Esophagus squamous epithelium (tissue), 5 donors: ENCODE data around the gene FOXO3. TPM values are rescaled to one million over a fixed set of nuclear protein-coding genes. Genes with fewer than 3 reads are reported as not detected.

ENCODE experiments used
- DNase-seq: peaks from one replicate; lab custom pipeline; 2025; lab: John Stamatoyannopoulos, UW
- H3K27ac ChIP-seq, 4 donors: fragments of 200-600 bp; sonication (generic); one replicate each; pipeline ENCODE4 v1.5.1; 2016 to 2019; ENCODE audit warnings: mild to moderate bottlenecking in 1 of 4
- H3K27me3 ChIP-seq, 4 donors: fragments of 200-600 bp; sonication (generic); 1 replicate in 3 of 4; 2 replicates in 1 of 4; pipeline versions ENCODE4 v1.5.1 to v1.6.0; 2017 to 2021; ENCODE audit warnings: antibody characterized with exemption in 1 of 4
- H3K36me3 ChIP-seq, 3 donors: fragments of 200-600 bp; sonication (generic); one replicate each; pipeline ENCODE4 v1.5.1; 2016 to 2019
- H3K4me1 ChIP-seq, 3 donors: fragments of 200-600 bp; sonication (generic); one replicate each; pipeline ENCODE4 v1.5.1; 2017 to 2019
- H3K4me3 ChIP-seq, 4 donors: fragments of 200-600 bp; sonication (generic); 1 replicate in 3 of 4; 2 replicates in 1 of 4; pipeline ENCODE4 v1.5.1; 2016 to 2019; ENCODE audit warnings: mild to moderate bottlenecking in 2 of 4, moderate library complexity in 1 of 4
- H3K9me3 ChIP-seq, 3 donors: fragments of 200-600 bp; sonication (generic); one replicate each; pipeline ENCODE4 v1.5.1; 2016 to 2019
- CTCF ChIP-seq, 6 experiments: fragments of 450-650 bp in 4 of 6; fragments of 200-600 bp in 2 of 6; sonication (generic) in 2 of 6; IDR thresholded peaks; one replicate each; pipeline ENCODE4 v1.5.1; 2016 to 2019; ENCODE audit warnings: antibody characterized with exemption in 6 of 6, mild to moderate bottlenecking in 4 of 6, moderate library complexity in 4 of 6
- POLR2A ChIP-seq, 4 donors: fragments of 450-650 bp; IDR thresholded peaks; one replicate each; pipeline ENCODE4 v1.6.1; 2017; ENCODE audit warnings: antibody characterized with exemption in 4 of 4, mild to moderate bottlenecking in 4 of 4, moderate library complexity in 3 of 4
- WGBS, 2 donors: methylation state at CpG; one replicate each; pipeline ENCODE4 v1.1.5; 2018; 5-methylcytosine and 5-hydroxymethylcytosine counted together
- intact Hi-C: fragments of 100-400 bp; cut with DNase I; formaldehyde crosslinking; loops from one replicate; pipeline ENCODE4 v1.15.0; 2022
- total RNA-seq, 4 donors: library from RNA; depleted of rRNA; stranded (reverse); fragments of >200 nt; gene quantifications; one replicate each; pipeline ENCODE4 v1.1.0, GENCODE V29; 2016
- donor health status: DM: yes; HTN: yes; CAD: no.

The FOXO3 gene
- total RNA-seq, 4 donors from 2014 or later: 30.3 to 80.7 (median 34.3) TPM

DNA sequence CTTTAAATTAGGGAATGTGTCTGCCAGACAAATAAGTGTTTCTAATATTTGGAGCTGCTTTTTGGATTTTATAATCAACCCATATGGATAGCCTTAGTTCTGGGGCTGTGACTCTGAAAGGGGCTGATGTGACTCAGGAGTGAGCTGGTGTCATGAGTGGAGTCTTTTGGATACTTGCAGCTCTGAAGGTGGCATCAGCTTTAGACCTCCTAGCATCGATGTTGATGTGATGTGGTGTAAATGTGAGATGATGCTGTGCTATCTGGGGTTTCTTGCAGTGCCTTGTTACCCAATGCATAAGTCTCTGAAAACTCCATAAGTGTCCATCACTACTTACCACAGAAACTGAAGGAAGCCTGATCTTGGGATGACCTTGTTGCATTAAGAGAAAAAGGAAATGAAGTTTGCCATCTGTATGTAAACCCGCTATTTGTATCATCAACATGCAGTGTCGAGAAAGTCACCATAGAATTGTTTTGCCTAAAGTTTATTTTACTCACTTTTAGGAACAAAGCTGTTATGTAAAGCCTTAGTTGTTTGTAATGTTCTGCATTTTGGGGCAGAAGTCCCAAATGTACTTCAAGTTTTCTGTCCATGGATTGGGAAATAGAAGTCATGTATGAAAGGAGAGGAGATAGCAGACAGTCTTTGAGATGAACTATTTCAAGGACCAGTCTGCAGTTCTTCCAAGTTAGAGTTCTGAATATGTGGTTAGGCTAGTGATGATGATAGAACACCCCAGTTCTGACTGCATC lies 8.0 kb downstream of the FOXO3 start:
- DNase-seq: no peak
- Histone ChIP-seq H3K36me3 (peaks cover 4 to 75% (median 16%) of the 10 kb centered on the region in 3 donors), H3K4me3 (no peak overlapping the region), H3K4me1 (peaks cover 25 to 94% (median 36%) of the 10 kb centered on the region in 3 donors), H3K27ac (peak overlapping the region in 3 of 4 donors; percentile 23 to 98 (median 44)), H3K27me3 (no peaks in the 10 kb centered on the region), H3K9me3 (no peaks in the 10 kb centered on the region)
- intact Hi-C loops: loop anchor here (10.0 kb wide), 1 partner anchor 86 kb away; no protein-coding TSS in a partner anchor
- 70 to 79% methylated on average over 3 of the region's 3 CpGs for WGBS, 2 donors
- TF ChIP-seq CTCF (IDR thresholded peaks at IDR 0.05) (no peak), POLR2A (IDR thresholded peaks at IDR 0.05) (no peak)

- Histone ChIP-seq H3K27me3 (no peaks in the 10 kb centered on the region), H3K4me3 (no peak overlapping the region), H3K4me1 (peaks cover 27 to 94% (median 37%) of the 10 kb centered on the region in 3 donors), H3K9me3 (no peaks in the 10 kb centered on the region), H3K27ac (no peak overlapping the region), H3K36me3 (peaks cover 4 to 77% (median 16%) of the 10 kb centered on the region in 3 donors)
- TF ChIP-seq CTCF (IDR thresholded peaks at IDR 0.05) (no peak), POLR2A (IDR thresholded peaks at IDR 0.05) (no peak)
- WGBS, 2 donors: 100% methylated on average over 1 of the region's 1 CpG; no CpG with 5 or more reads in 1 of the 2 donors
- no peak for DNase-seq
- intact Hi-C loops: no loop called here
These were observed 9.8 kb downstream of the FOXO3 start for GRCh38 chr6:108570517-108570916.

- no peaks in the 10 kb centered on the region for H3K27me3 ChIP-seq
- peaks cover 0 to 53% (median 11%) of the 10 kb centered on the region in 3 donors for H3K36me3 ChIP-seq
- H3K4me1 ChIP-seq: peaks cover 28 to 94% (median 33%) of the 10 kb centered on the region in 3 donors
- intact Hi-C loops: no loop called here
- 35 to 43% methylated on average over 4 of the region's 4 CpGs for WGBS, 2 donors
- TF ChIP-seq CTCF (IDR thresholded peaks at IDR 0.05) (no peak), POLR2A (IDR thresholded peaks at IDR 0.05) (no peak)
- DNase-seq: no peak
- H3K27ac ChIP-seq: peak overlapping the region in 3 of 4 donors; percentile 5 to 44 (median 43)
- H3K9me3 ChIP-seq: no peaks in the 10 kb centered on the region
- peak overlapping the region in 1 of 4 donors; percentile 5 for H3K4me3 ChIP-seq
These were observed 13.9 kb downstream of the FOXO3 start for GRCh38 chr6:108574457-108575141.

DNA sequence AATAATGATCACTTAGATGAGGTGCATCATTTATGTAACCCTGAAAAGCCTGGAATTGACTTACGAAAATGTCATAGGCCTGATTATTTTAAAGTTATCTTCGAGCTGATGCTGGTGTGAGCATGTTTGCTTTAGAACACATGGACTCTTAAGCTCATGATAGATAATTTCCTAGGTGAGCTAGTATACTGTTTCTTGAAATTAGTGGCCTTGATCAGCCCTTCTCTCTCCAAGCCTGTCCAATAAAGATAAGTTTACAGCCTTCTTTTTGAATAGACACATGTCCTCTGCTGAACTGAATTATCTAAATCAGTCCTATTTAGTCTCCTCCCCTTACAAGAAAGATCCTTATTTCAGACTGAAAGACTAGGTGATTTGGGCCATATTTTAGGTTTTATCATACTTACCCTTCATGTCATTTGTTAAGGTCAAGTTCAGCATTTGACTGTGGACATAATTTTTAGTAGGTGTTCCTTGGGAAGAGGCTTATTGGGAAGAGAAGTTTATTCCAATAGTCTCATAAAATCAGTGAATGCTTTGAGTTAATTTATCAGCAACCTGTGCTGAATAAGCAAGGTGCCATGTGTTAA lies 15.3 kb downstream of the FOXO3 start:
- peaks cover 0 to 39% (median 2%) of the 10 kb centered on the region in 3 donors for H3K36me3 ChIP-seq
- H3K4me3 ChIP-seq: no peak overlapping the region
- no peak for TF ChIP-seq CTCF (IDR thresholded peaks at IDR 0.05)
- no peak for TF ChIP-seq POLR2A (IDR thresholded peaks at IDR 0.05)
- H3K9me3 ChIP-seq: no peaks in the 10 kb centered on the region
- H3K27ac ChIP-seq: peak overlapping the region in 2 of 4 donors; percentile 43 to 55
- DNase-seq: no peak
- intact Hi-C loops: no loop called here
- H3K27me3 ChIP-seq: no peaks in the 10 kb centered on the region
- 78 to 94% methylated on average over 2 of the region's 2 CpGs for WGBS, 2 donors
- peaks cover 32 to 95% (median 44%) of the 10 kb centered on the region in 3 donors for H3K4me1 ChIP-seq
